Measurements from ENCODE around the gene SIGLEC5.

SIGLEC5 gene

DNA sequence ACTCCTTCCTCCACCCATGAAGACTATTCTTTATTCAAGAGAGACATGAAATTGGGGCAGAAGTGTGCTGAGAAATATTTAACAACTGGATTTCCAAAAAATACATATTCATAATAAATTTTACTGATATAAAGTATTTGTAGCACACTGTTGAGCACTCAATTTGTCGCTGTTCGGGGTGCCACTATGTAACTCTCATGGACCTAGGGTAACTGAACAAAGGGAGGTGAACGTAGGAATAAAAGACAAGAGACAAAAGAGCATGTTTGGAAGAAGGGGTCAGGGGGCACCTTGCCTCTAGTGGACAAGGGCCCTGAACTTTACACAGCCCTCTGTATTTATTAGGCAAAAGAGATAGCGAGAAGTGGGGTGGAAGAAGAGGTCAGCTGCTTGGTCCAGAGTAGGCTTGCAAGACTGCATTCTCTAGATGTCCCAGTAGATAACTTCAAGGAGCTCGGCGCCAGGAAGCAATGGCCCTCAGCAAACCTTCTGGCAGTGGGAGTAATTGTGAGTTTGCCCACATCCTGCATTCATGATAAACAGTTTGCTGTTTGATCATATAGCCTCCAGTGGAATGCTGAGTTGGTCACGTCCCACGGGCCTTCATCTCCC lies 63.6 kb downstream of the SIGLEC5 start:
- H3K9me3 Mint-ChIP-seq: no peaks in the 10 kb centered on the region
- H3K27me3 Mint-ChIP-seq (ENCODE audit: low read depth): peaks cover 45% of the 10 kb centered on the region
- no peaks in the 10 kb centered on the region for H3K36me3 Mint-ChIP-seq (ENCODE audit: low read depth)
- H3K4me1 Mint-ChIP-seq: peaks cover 7% of the 10 kb centered on the region
- no peak overlapping the region for H3K27ac Mint-ChIP-seq
- TF ChIP-seq, protein P1, sequence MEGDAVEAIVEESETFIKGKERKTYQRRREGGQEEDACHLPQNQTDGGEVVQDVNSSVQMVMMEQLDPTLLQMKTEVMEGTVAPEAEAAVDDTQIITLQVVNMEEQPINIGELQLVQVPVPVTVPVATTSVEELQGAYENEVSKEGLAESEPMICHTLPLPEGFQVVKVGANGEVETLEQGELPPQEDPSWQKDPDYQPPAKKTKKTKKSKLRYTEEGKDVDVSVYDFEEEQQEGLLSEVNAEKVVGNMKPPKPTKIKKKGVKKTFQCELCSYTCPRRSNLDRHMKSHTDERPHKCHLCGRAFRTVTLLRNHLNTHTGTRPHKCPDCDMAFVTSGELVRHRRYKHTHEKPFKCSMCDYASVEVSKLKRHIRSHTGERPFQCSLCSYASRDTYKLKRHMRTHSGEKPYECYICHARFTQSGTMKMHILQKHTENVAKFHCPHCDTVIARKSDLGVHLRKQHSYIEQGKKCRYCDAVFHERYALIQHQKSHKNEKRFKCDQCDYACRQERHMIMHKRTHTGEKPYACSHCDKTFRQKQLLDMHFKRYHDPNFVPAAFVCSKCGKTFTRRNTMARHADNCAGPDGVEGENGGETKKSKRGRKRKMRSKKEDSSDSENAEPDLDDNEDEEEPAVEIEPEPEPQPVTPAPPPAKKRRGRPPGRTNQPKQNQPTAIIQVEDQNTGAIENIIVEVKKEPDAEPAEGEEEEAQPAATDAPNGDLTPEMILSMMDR (IDR thresholded peaks at IDR 0.05; ENCODE audit: unreplicated experiment in 3 of 3): no peak
- no peak overlapping the region for H3K4me3 Mint-ChIP-seq

DNA sequence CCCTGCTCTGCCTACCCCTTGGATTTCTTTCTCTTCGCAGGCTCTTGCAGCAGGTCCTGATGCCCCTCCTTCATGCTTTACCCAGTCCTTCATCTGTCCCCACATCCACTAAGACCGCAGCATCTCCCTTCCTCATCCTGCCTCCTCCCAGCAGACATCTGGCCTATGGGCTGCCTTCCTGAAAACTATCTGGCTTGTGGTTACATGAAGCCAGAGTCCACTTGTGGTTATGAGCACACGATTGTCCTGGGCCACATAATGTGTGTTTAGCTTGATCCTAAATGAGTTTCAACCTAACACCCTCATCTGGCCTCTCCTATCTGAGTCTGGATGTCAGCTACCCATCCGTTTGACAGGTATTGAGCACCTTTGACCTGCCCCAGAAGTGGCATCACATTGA lies 64.6 kb downstream of the SIGLEC5 start:
- TF ChIP-seq, protein P1 (IDR thresholded peaks at IDR 0.05; ENCODE audit: unreplicated experiment in 3 of 3): no peak
- H3K9me3 Mint-ChIP-seq: no peaks in the 10 kb centered on the region
- H3K27ac Mint-ChIP-seq: no peak overlapping the region
- no peaks in the 10 kb centered on the region for H3K36me3 Mint-ChIP-seq (ENCODE audit: low read depth)
- no peaks in the 10 kb centered on the region for H3K4me1 Mint-ChIP-seq
- H3K27me3 Mint-ChIP-seq (ENCODE audit: low read depth): peaks cover 42% of the 10 kb centered on the region
- no peak overlapping the region for H3K4me3 Mint-ChIP-seq

DNA sequence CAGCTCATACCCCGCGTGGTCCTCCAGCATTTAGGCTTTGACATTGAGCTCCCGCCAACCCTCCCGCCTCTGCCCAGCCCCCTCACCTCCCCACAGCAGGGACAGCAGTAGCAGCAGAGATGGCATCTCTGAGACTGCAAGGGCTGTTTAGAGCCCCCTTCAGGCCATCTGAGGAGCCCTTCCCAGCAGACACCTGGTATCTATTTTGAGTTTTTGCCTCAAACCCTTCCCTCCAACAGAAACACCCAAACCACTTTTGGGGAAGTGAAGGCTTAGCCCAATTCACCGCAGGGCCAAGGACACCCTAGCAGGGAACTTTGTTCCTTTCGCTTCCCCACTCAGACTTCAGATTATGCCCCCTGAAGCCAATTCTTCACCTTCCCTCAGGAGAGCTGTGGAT lies 65.4 kb downstream of the SIGLEC5 start:
- Mint-ChIP-seq H3K9me3 (no peaks in the 10 kb centered on the region), H3K4me3 (no peak overlapping the region), H3K27ac (no peak overlapping the region), H3K27me3 (ENCODE audit: low read depth) (peaks cover 42% of the 10 kb centered on the region), H3K4me1 (no peaks in the 10 kb centered on the region), H3K36me3 (ENCODE audit: low read depth) (no peaks in the 10 kb centered on the region)
- TF ChIP-seq, protein P1 (IDR thresholded peaks at IDR 0.05; ENCODE audit: unreplicated experiment in 3 of 3): no peak
